SK-N-MC (cell line): ENCODE measurements around the gene KCNK1.

Experiments used
- EZH2 ChIP-seq: fragments of 200-600 bp; sonication (generic); IDR thresholded peaks from one replicate; pipeline ENCODE4 v1.6.1; 2017; ENCODE audit warnings: antibody characterized with exemption
- FOXP2 ChIP-seq: optimal IDR thresholded peaks from 2 replicates; pipeline ENCODE3; 2011; ENCODE audit warnings: mild to moderate bottlenecking, moderate library complexity; ENCODE audit not compliant: insufficient read depth; ENCODE audit errors: extremely low read length, control extremely low read depth
- POLR2AphosphoS5 ChIP-seq: IDR thresholded peaks from 2 replicates; pipeline ENCODE4 v1.6.1; 2012; ENCODE audit warnings: mild to moderate bottlenecking, low read depth, low read length, borderline replicate concordance

DNA sequence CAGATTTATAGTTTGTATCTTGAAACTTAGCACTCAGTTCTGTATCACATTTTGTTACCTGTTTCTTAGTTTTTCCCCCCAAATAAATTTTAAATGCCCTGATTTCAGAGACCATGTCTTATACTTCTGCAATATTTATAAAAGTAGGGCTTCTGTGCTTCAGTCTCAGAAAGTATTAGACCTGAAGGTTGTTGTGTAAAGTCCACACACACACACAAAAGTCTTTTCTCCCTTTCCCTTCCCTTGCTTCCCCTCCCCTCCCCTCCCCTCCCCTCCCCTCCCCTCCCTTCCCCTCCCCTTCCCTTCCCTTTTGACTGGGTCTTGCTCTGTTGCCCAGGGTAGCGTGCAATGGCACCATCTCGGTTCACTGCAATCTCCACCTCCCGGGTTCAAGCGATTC is 41.0 kb upstream of the KCNK1 start:
- TF ChIP-seq EZH2 (no peak), POLR2AphosphoS5 (no peak), FOXP2 (no peak)
